Right cardiac atrium (tissue), 5 donors: Measurements from ENCODE around the gene TTLL11. TPM values are rescaled to one million over a fixed set of nuclear protein-coding genes. Genes with fewer than 3 reads are reported as not detected.

ENCODE experiments used
- ATAC-seq, 2 donors: fragments of 200-7000 bp; cut with Tn5 transposase; one replicate each; pipeline versions ENCODE4 v1.8.0 to v1.9.1; 2020; ENCODE audit warnings: moderate library complexity in 2 of 2, mild to moderate bottlenecking in 1 of 2
- DNase-seq, 3 donors: peaks; one replicate each; pipeline ENCODE4 v3.0.0-alpha.2; 2020
- H3K27ac ChIP-seq: one replicate; pipeline ENCODE4 v1.5.1; 2013; ENCODE audit warnings: mild to moderate bottlenecking, low read length, control low read depth, moderate library complexity
- H3K27me3 ChIP-seq: one replicate; pipeline ENCODE4 v1.6.1; 2013; ENCODE audit not compliant: control insufficient read depth, insufficient read depth
- H3K4me1 ChIP-seq: one replicate; pipeline ENCODE4 v1.6.1; 2013; ENCODE audit warnings: low read length; ENCODE audit not compliant: control insufficient read depth, insufficient read depth
- H3K4me3 ChIP-seq: one replicate; pipeline ENCODE4 v1.5.1; 2013; ENCODE audit warnings: low read length, control low read depth
- H3K9me3 ChIP-seq: one replicate; pipeline ENCODE4 v1.6.1; 2013; ENCODE audit warnings: low read length; ENCODE audit not compliant: control insufficient read depth
- WGBS: extraction: QIAGEN DNeasy Blood & Tissue Kit; methylation state at CpG from one replicate; pipeline ENCODE4 v1.1.7; 2013; 5-methylcytosine and 5-hydroxymethylcytosine counted together
- intact Hi-C, 4 donors: fragments of 100-400 bp; cut with DNase I; formaldehyde crosslinking; loops; one replicate each; pipeline versions ENCODE4 v1.11.0 to v1.14.0; 2022 to 2023
- polyA plus RNA-seq: library from polyadenylated mRNA; stranded (reverse); fragments of 200-250 nt; gene quantifications from one replicate; pipeline ENCODE4 v1.2.3, GENCODE V29; 2013
- total RNA-seq, 4 donors: library from RNA; stranded (reverse); fragmentation: NEBNext Ultra II Directional; extraction: Animal tissue kit (Norgen Biotek cat#: 25700); gene quantifications; one replicate each; pipeline ENCODE4 v1.2.1, GENCODE V29; 2021
- donor health status: healthy with polysubstance abuse.
- donor health status: DM: no; HTN: yes; CAD: no.
- donor health status: DM: no; HTN: no; CAD: no.
- donor health status: DM: no; HTN: yes; CAD: no; lungs with severe emphysema.
- donor health status: DM: yes; HTN: yes; CAD: no.

Gene TTLL11
- total and polyA plus RNA-seq, 5 donors, result 3.4 to 8.6 (median 5.7) TPM

DNA sequence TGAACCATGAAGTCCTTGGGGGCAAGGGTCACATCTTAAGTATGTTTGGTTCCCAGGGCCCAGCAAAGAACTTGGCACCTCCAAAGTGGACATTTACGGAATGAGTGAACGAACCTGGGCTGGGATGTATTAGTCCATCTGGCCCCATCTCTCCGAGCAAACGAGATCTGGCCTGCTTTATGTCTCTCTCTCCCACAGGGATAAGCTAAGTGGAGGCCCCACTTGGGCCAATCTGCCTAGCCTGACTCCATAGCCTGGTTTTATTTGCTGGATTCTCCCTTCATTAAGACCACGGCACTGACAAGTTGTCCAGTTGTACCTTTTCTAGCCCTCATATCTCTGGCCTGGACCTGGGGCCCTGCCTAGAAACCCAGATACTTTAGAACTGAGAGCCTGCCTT lies 2.1 kb downstream of the TTLL11 start:
- Histone ChIP-seq H3K27ac (no peak overlapping the region), H3K4me3 (no peak overlapping the region), H3K4me1 (peaks cover 17% of the 10 kb centered on the region), H3K27me3 (no peaks in the 10 kb centered on the region), H3K9me3 (no peaks in the 10 kb centered on the region)
- DNase-seq, result no peak
- ATAC-seq, result no peak
- WGBS, result 79% methylated on average over 5 of the region's 5 CpGs
- intact Hi-C loops, result loop anchor here in 2 of 4 donors (10.0 kb wide), 3 partner anchors 264 to 734 kb away; partner anchors contain the start of genes OR1K1 (in 1 of the 2) and PDCL (in 1 of the 2)

- Histone ChIP-seq H3K4me1 (peaks cover 17% of the 10 kb centered on the region), H3K9me3 (no peaks in the 10 kb centered on the region), H3K27me3 (no peaks in the 10 kb centered on the region), H3K27ac (no peak overlapping the region), H3K4me3 (no peak overlapping the region)
- WGBS, result 84% methylated on average over 9 of the region's 9 CpGs
- ATAC-seq (no peak), DNase-seq (no peak)
- intact Hi-C loops, result loop anchor here in 2 of 4 donors (10.0 kb wide), 3 partner anchors 264 to 734 kb away; partner anchors contain the start of genes OR1K1 (in 1 of the 2) and PDCL (in 1 of the 2)
Measured at GRCh38 chr9:122090287-122090883, 2.7 kb downstream of the TTLL11 start.

DNA sequence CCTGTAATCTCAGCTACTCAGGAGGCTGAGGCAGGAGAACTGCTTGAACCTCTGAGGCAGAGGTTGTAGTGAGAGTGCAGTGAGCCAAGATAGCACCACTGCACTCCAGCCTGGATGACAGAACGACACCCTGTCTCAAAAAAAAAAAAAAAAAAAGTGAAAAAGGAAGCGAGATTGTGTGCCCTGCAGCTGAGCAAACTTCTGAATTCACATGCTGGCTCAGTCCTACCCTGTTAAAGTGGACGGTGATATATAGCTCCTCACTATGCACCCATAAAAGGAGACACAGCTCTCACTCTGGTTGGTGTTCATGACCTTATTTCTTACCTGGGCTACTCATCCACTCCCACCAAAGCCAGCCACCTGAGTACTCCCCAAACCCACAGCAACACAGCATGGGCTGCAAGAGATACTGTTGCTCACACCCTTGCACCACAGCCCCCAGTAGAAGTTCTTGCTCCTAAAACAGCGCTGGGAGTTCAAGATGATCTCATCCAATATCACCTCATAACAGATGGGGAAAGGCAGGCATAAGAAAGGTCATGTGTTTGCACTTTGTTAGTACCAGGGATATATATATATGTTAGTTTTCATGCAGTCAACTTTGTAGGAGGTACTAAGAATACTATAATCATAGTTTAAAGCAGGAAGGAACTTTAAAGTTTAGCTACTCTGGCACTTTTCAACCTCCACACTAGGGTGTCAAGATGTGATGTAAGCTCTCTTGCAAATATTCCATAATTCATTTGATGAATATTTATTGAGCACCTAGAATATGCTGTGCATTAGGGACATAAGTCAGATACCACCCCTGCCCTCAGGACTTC lies 4.0 kb downstream of the TTLL11 start:
- WGBS, result 62% methylated on average over 4 of the region's 4 CpGs
- H3K4me1 ChIP-seq, result peaks cover 17% of the 10 kb centered on the region

DNA sequence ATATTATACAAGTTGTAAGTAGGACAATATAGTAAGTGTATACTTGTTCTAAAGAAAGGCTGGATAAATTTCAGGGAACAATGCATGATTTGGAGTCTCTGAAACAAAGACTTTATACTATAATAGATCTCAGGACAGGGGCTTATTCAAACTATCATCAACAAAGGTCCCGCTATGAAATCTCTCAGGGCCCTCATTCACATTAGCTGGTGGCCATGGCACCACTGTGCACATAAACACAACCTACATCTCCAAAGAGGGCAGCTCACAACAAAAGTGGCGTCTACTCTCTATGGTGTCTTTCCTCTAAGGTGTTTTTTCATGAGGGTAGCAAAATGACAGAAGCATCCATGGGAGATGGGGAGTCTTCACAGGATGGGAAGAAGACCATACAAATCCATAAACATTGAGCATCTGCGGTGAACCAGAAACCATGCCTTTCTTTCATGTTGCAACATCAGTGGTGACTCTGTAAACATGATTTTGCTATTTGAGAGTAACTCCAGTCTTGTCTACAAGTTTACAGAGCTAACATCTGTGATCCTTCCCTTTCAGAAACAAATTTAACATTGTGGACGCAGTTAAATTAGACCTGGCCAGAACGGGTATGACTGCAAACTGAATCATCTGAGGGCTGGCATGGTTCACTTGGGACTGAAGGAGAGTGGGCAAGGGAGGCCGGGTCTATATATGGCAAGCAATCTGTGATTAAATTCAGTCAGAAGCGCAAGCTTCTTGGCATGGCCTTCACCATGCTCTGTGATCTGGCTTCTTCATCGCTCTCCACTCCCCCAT lies 5.5 kb downstream of the TTLL11 start:
- H3K27me3 ChIP-seq, result no peaks in the 10 kb centered on the region
- ATAC-seq (no peak), DNase-seq (no peak)
- H3K9me3 ChIP-seq, result no peaks in the 10 kb centered on the region
- peak overlapping the region; percentile 34 for H3K27ac ChIP-seq
- WGBS, result 80% methylated on average over 8 of the region's 8 CpGs
- intact Hi-C loops, result no loop called here
- H3K4me3 ChIP-seq, result no peak overlapping the region
- H3K4me1 ChIP-seq, result peaks cover 17% of the 10 kb centered on the region

More for the DNA sequence above, 4.0 kb downstream of the TTLL11 start:
- intact Hi-C loops, result no loop called here
- no peaks in the 10 kb centered on the region for H3K27me3 ChIP-seq
- no peak for ATAC-seq
- H3K4me3 ChIP-seq, result no peak overlapping the region
- H3K27ac ChIP-seq, result no peak overlapping the region
- no peaks in the 10 kb centered on the region for H3K9me3 ChIP-seq
- DNase-seq, result no peak

DNA sequence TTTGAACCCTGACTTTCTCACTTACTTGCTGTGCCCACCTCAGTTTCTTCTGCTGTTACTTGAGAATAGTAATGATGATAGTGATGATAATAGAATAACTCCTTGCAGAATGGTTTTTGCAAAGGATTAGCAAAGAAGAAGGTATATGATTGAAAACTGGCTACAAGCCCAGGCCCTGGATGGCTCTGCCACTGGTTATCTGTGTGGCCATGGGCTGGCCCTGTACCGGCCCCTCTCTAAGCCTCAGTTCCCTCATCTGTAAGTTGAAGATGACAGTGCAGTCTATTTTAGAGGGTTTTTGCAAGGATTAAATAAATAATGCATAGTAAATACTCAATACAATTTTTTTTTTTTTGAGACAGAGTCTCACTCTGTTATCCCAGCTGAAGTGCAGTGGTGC lies 6.2 kb downstream of the TTLL11 start:
- peaks cover 17% of the 10 kb centered on the region for H3K4me1 ChIP-seq
- no peak for ATAC-seq
- H3K27me3 ChIP-seq, result no peaks in the 10 kb centered on the region
- intact Hi-C loops, result no loop called here
- no peak overlapping the region for H3K4me3 ChIP-seq
- DNase-seq, result no peak
- H3K27ac ChIP-seq, result no peak overlapping the region
- no peaks in the 10 kb centered on the region for H3K9me3 ChIP-seq
- WGBS, result 87% methylated on average over 1 of the region's 1 CpG

- no peak overlapping the region for H3K27ac ChIP-seq
- H3K4me3 ChIP-seq, result no peak overlapping the region
- no peak for DNase-seq
- intact Hi-C loops, result no loop called here
- H3K9me3 ChIP-seq, result no peaks in the 10 kb centered on the region
- WGBS, result 98% methylated on average over 1 of the region's 1 CpG
- H3K4me1 ChIP-seq, result peaks cover 6% of the 10 kb centered on the region
- no peak for ATAC-seq
- H3K27me3 ChIP-seq, result no peaks in the 10 kb centered on the region
Measured at GRCh38 chr9:122085260-122085659, 7.8 kb downstream of the TTLL11 start.

DNA sequence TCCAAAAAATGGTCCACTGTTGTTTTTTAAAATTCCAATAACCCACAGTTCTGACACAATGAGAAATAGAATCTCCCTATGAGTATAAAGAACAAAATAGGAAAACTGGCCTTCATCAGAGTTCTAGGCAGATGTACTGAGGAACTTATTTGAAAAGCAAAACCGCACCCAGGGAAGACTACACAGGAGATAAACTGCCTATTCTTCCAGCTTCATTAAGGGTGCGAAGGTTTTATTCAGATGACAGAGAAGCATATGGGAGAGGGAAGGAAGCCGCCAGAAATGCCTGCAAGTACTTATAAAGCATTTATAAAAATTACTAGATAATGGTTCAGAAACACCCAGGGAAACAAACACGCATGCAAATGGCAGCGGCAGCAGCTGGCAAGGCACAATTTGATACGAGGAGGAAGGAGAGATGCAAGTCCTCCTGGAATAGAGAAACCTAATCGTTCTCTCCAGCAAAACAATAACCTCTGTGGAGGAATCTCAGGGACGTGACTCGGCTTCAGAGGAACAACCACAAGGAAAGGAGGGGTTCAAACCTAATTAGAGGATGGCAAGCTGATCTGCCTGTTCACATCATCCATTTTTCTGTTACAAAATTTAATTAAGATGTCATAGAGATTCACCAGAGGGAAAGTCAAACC lies 9.0 kb downstream of the TTLL11 start:
- DNase-seq (no peak), ATAC-seq (no peak)
- Histone ChIP-seq H3K4me3 (no peak overlapping the region), H3K9me3 (no peaks in the 10 kb centered on the region), H3K4me1 (peaks cover 4% of the 10 kb centered on the region), H3K27ac (no peak overlapping the region), H3K27me3 (no peaks in the 10 kb centered on the region)
- 70% methylated on average over 9 of the region's 9 CpGs for WGBS
- intact Hi-C loops, result no loop called here

DNA sequence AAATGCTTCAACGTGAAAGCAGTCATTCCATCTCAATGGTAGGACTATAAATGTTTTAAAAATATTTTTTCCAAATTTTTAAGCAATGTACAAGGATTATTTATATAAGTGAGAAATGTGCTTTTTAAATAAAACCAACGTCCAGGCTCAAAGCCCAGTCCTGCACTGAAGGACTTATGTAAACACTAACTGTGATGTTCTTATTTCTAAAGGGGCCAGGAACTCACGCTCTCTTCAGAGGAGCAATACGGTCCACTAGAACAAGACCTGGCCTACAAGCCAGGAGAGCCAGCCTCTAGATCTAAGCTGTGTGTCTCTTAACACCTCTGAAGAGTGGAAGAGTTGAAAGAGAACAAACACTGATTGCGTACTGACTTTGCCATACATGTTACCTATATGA lies 12.1 kb downstream of the TTLL11 start:
- H3K9me3 ChIP-seq, result no peaks in the 10 kb centered on the region
- no peak for DNase-seq
- ATAC-seq, result no peak
- H3K27ac ChIP-seq, result no peak overlapping the region
- no peak overlapping the region for H3K4me3 ChIP-seq
- 74% methylated on average over 5 of the region's 5 CpGs for WGBS
- intact Hi-C loops, result no loop called here
- H3K27me3 ChIP-seq, result no peaks in the 10 kb centered on the region
- H3K4me1 ChIP-seq, result no peaks in the 10 kb centered on the region

DNA sequence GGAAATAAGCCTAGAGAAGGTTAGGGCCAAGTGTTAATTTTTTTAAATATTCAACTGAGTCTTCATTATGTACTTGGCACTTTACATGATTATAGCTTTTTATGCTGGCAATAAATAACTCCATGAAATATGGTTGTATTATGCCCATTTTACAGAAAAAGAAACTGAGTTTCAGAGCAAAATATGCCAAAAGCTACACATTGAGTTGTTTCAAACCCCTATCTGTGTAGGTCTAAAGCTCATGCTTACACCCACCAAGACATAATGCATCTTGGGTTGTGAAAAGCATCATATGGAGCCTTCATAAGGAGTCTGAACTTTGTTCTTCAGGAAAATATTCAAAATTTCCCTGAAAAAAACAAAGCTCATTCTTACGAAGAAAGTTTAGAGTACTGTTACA lies 14.6 kb downstream of the TTLL11 start:
- Histone ChIP-seq H3K4me1 (no peaks in the 10 kb centered on the region), H3K9me3 (no peaks in the 10 kb centered on the region), H3K27ac (no peak overlapping the region), H3K4me3 (no peak overlapping the region), H3K27me3 (no peaks in the 10 kb centered on the region)
- DNase-seq (no peak), ATAC-seq (no peak)
- 99% methylated on average over 1 of the region's 1 CpG for WGBS
- intact Hi-C loops, result no loop called here

DNA sequence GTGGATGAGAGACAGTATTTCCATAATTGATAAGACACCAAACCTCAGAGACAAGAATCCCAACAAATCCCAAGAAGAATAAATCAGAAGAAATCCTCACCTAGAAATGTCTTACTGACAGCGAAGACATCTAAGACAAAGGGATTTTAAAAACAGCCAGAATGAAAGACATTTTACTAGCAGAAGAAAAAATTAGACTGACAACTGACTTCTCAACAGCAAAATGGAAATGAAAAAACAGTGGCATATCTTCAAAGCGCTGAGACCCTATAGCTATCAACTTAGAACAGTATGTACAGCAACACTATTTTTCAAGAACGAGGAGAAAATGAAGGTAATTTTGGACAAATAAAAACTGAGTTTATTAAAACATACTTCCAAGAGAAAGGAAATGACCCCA lies 16.3 kb downstream of the TTLL11 start:
- ATAC-seq (no peak), DNase-seq (no peak)
- intact Hi-C loops, result no loop called here
- H3K27me3 ChIP-seq, result no peaks in the 10 kb centered on the region
- WGBS, result 96% methylated on average over 3 of the region's 3 CpGs
- H3K4me3 ChIP-seq, result no peak overlapping the region
- no peaks in the 10 kb centered on the region for H3K4me1 ChIP-seq
- no peaks in the 10 kb centered on the region for H3K9me3 ChIP-seq
- no peak overlapping the region for H3K27ac ChIP-seq
